ENCODE measurements around the gene NSD2.

GRCh38 chr4:1864076-1865008 is 6.9 kb upstream of the NSD2 start:
- TF ChIP-seq CTCF (IDR thresholded peaks at IDR 0.05) (no peak), POLR2A (IDR thresholded peaks at IDR 0.05) (no peak)
